Rectal smooth muscle tissue (tissue), 1 donor: ENCODE results near the gene ATXN7L1.

Experiments
- H3K27ac ChIP-seq: one replicate; pipeline ENCODE4 v1.7.0; 2013; ENCODE audit warnings: low read depth, low read length, inconsistent platforms
- H3K27me3 ChIP-seq: one replicate; pipeline ENCODE4 v1.7.0; 2013; ENCODE audit warnings: low read length; ENCODE audit not compliant: control insufficient read depth, insufficient read depth
- H3K36me3 ChIP-seq: one replicate; pipeline ENCODE4 v1.7.0; 2013; ENCODE audit warnings: low read length; ENCODE audit not compliant: control insufficient read depth, insufficient read depth
- H3K4me1 ChIP-seq: one replicate; pipeline ENCODE4 v1.7.0; 2013; ENCODE audit warnings: low read length; ENCODE audit not compliant: control insufficient read depth, insufficient read depth
- H3K4me3 ChIP-seq: one replicate; pipeline ENCODE4 v1.7.0; 2013; ENCODE audit warnings: low read length
- H3K9ac ChIP-seq: one replicate; pipeline ENCODE4 v1.7.0; 2013; ENCODE audit warnings: low read length

ATXN7L1 gene

DNA sequence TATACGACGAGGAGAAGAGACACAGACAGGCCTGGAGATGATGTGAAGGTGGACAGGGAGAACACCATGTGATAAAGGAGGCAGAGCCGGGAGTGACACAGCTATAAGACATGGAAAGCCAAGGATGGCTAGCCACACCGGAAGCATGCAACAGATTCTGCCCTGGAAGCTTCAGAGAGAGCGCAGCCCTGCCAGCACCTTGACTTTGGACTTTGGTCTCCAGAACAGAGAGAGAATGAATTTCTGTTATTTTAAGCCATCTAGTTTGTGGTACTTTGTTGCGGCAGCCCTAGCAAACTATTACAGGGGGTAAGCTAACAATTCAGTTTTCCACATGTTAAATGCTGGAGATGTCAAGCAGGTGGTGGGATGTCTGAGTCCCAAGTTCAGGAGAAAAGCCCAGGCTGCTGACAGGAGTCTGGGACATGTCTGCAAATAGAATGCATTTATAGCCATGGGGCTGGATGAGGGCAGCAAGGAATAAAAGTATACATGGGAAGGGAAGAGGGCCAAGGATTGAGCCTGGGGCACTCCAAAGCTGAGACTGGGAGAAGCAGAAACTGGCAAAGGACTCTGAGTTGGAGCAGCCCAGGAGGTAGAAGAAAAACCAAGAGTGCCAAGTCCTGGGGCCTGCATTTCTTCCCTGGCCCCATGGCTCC is 65.1 kb downstream of the ATXN7L1 start:
- peak overlapping the region; percentile 67 for H3K27ac ChIP-seq
- H3K36me3 ChIP-seq: no peaks in the 10 kb centered on the region
- H3K4me1 ChIP-seq: peaks cover 11% of the 10 kb centered on the region
- no peaks in the 10 kb centered on the region for H3K27me3 ChIP-seq
- no peak overlapping the region for H3K9ac ChIP-seq
- H3K4me3 ChIP-seq: no peak overlapping the region

- no peak overlapping the region for H3K9ac ChIP-seq
- peaks cover 16% of the 10 kb centered on the region for H3K4me1 ChIP-seq
- no peaks in the 10 kb centered on the region for H3K36me3 ChIP-seq
- H3K27me3 ChIP-seq: no peaks in the 10 kb centered on the region
- H3K4me3 ChIP-seq: no peak overlapping the region
- peak overlapping the region; percentile 67 for H3K27ac ChIP-seq
Measured at GRCh38 chr7:105810556-105810955, 65.8 kb downstream of the ATXN7L1 start.

DNA sequence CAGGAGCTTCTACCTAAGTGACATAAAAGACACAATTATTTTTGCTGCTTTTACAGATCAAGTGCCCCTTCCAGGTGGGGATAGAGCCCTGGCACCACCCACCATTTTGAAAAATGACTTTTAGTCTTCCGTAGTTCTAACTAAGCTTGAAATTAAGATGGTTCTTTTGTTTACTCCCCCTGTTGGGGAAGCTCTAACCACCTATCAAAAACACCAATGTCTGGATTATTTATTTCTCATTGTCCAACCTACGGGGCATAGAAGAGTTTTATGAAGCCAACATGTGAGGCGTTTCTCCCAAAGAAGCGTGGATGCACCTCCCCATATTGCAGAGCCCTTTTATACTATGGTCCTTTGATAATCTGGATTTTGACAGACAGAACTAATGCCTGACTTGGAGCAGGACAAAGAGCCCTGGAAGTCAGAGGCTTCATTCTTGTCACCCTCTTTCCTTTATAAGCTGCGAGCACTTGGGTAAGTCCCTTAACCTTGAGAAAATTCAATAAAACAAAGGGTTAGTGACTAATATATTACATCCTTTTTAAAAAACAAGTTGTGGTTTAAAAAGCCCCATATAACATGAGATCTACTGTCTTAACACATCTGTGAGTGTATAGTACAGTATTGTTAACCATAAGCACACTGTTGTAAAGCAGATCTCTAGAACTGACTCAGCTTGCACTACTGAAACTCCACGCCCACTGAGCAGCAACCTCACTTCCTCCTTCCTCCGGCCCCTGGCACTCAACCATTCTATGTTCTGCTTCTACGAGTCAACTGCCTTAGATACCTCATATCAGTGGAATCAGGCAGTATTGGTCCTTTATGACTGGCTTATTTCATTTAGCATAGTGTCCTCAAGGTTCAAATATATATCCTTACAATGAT is 67.5 kb downstream of the ATXN7L1 start:
- no peaks in the 10 kb centered on the region for H3K36me3 ChIP-seq
- H3K4me1 ChIP-seq: peaks cover 22% of the 10 kb centered on the region
- H3K27me3 ChIP-seq: no peaks in the 10 kb centered on the region
- H3K4me3 ChIP-seq: no peak overlapping the region
- no peak overlapping the region for H3K9ac ChIP-seq
- H3K27ac ChIP-seq: no peak overlapping the region

- Histone ChIP-seq H3K27me3 (no peaks in the 10 kb centered on the region), H3K9ac (no peak overlapping the region), H3K36me3 (no peaks in the 10 kb centered on the region), H3K27ac (no peak overlapping the region), H3K4me3 (no peak overlapping the region), H3K4me1 (peaks cover 22% of the 10 kb centered on the region)
Measured at GRCh38 chr7:105808209-105808608, 68.2 kb downstream of the ATXN7L1 start.

DNA sequence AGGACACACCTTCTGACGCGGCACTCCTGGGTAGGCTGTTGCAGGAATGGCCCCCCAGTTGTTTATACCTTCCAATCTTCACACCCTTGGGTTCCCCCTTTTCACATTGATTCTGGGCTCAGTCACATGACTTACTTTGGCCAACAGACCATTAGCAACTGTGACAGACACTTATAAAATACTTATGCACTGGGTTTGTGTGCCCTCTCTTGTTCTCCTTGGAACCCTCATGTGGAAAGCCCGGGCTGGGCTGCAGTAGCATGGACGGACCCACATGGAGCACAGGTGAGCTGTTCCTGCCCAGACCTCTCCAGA is 69.0 kb downstream of the ATXN7L1 start:
- peaks cover 25% of the 10 kb centered on the region for H3K4me1 ChIP-seq
- no peaks in the 10 kb centered on the region for H3K36me3 ChIP-seq
- no peak overlapping the region for H3K9ac ChIP-seq
- H3K4me3 ChIP-seq: no peak overlapping the region
- H3K27me3 ChIP-seq: no peaks in the 10 kb centered on the region
- no peak overlapping the region for H3K27ac ChIP-seq

DNA sequence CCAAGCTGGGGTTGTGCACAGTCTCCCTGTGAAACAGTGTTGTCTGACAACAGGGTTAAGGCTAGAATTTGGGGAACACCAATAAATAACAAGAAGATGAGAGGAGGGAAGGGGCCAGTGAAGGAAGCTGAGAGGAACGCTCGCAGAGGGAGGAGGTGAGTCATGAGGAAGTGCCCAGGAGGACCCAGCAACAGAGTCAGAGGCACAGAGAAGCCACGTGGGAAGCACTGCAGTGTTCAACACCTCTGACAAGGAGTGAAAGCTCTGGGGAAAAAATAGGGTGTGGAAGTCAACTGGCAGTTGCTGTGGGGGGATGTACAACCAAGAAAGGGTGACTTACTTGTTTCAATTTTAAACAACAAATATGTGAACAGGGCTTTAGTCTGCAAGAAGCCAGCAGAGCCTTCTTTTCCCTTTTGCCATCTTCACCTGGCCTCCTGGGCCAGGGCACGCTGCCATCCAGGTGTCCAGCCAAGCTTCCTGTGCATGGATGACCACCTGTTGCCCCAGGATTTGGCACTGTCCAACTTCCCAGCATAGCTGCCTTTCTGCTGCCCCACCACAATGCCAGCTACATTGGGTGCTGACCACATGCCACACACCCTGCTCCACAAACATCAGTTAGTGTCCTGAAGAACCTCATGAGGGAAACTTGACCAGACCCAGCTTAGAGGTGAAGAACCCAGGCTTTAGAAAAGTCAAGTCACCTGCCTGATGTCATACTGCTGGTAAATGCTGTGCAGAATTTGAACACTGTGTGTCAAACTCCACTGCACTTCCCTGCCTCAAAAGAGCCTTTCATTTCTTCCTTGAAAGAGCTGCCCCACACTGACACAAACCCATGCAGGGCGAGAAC is 69.6 kb downstream of the ATXN7L1 start:
- Histone ChIP-seq H3K4me3 (no peak overlapping the region), H3K36me3 (no peaks in the 10 kb centered on the region), H3K9ac (no peak overlapping the region), H3K27me3 (no peaks in the 10 kb centered on the region), H3K27ac (no peak overlapping the region), H3K4me1 (peaks cover 25% of the 10 kb centered on the region)

DNA sequence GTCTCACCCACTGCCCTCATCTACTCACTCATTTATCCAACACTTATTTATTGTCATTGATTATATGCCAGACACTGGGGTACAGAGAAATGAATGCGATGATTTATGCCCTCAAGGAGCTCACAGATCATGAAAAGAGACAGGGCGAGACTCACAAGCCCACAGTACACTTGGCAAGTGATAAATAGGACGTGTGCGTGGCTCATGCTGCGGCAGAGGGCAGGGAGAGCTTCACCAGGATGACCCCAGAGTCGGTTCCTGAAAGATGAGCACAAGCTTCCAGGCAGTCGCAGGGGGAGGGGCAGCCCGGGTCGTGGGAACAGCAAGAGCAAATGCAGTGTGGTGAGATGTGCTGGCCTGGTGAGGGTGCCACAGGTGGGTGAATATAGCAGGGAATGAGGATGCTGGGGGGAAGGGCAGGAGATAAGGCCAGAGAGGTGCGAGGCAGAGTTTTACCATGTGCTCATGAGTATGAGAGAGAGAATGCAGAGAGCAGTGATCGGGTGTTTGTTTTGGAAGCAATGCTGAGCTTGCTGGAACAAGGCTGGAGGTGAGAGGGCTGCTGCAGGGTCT is 70.9 kb downstream of the ATXN7L1 start:
- Histone ChIP-seq H3K27ac (peak overlapping the region; percentile 38), H3K27me3 (no peaks in the 10 kb centered on the region), H3K9ac (no peak overlapping the region), H3K4me3 (no peak overlapping the region), H3K36me3 (no peaks in the 10 kb centered on the region), H3K4me1 (peaks cover 17% of the 10 kb centered on the region)

DNA sequence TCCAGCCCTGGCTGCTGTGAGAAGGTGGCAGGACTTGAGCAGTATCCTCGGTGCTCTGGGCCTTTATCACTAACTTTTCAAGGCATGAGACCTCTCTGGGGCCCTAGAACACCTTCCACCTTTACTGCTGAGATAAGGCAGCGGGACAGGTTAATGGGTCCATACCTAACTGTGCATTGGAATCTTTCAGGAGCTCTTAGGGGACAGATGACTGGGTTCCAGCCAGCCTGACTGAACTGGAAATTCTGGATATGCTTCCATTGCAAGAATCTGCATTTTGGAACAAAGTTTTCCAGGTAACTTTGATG is 73.0 kb downstream of the ATXN7L1 start:
- no peaks in the 10 kb centered on the region for H3K36me3 ChIP-seq
- peaks cover 28% of the 10 kb centered on the region for H3K4me1 ChIP-seq
- H3K27ac ChIP-seq: no peak overlapping the region
- H3K27me3 ChIP-seq: no peaks in the 10 kb centered on the region
- no peak overlapping the region for H3K9ac ChIP-seq
- H3K4me3 ChIP-seq: no peak overlapping the region

- Histone ChIP-seq H3K27ac (no peak overlapping the region), H3K4me3 (no peak overlapping the region), H3K9ac (no peak overlapping the region), H3K36me3 (no peaks in the 10 kb centered on the region), H3K4me1 (peaks cover 28% of the 10 kb centered on the region), H3K27me3 (no peaks in the 10 kb centered on the region)
Measured at GRCh38 chr7:105802604-105803428, 73.6 kb downstream of the ATXN7L1 start.

GRCh38 chr7:105800849-105801534 is 75.4 kb downstream of the ATXN7L1 start:
- Histone ChIP-seq H3K27ac (no peak overlapping the region), H3K27me3 (no peaks in the 10 kb centered on the region)

GRCh38 chr7:105800442-105800841 is 76.0 kb downstream of the ATXN7L1 start:
- Histone ChIP-seq H3K4me3 (no peak overlapping the region), H3K4me1 (peaks cover 22% of the 10 kb centered on the region), H3K27me3 (no peaks in the 10 kb centered on the region), H3K9ac (no peak overlapping the region), H3K36me3 (no peaks in the 10 kb centered on the region), H3K27ac (peak overlapping the region; percentile 75)

More at GRCh38 chr7:105800849-105801534, 75.4 kb downstream of the ATXN7L1 start:
- H3K36me3 ChIP-seq: no peaks in the 10 kb centered on the region
- H3K4me3 ChIP-seq: no peak overlapping the region
- no peak overlapping the region for H3K9ac ChIP-seq
- H3K4me1 ChIP-seq: peaks cover 27% of the 10 kb centered on the region
